Type B pancreatic cell (in vitro differentiated cells): ENCODE results near the gene AGT. TPM values are rescaled to one million over a fixed set of nuclear protein-coding genes. Genes with fewer than 3 reads are reported as not detected.
A peak's percentile ranks its signal among the peaks of the same experiment; 100 is the strongest.

Experiments
- DNase-seq: peaks from one replicate; pipeline ENCODE4 v3.0.0; 2021; ENCODE audit warnings: mixed read lengths; ENCODE audit not compliant: unreplicated experiment; ENCODE audit errors: extremely low spot score
- H3K27ac Mint-ChIP-seq: 2 replicates; pipeline ENCODE4 v1.8.0; 2021; ENCODE audit warnings: mild to moderate bottlenecking, mixed read lengths
- H3K27me3 Mint-ChIP-seq: 2 replicates; pipeline ENCODE4 v1.8.0; 2021; ENCODE audit warnings: mixed read lengths
- H3K36me3 Mint-ChIP-seq: 2 replicates; pipeline ENCODE4 v1.8.0; 2021; ENCODE audit warnings: mixed read lengths
- H3K4me1 Mint-ChIP-seq: one replicate; pipeline ENCODE4 v1.8.0; 2021; ENCODE audit warnings: mixed read lengths; ENCODE audit not compliant: unreplicated experiment
- H3K4me3 Mint-ChIP-seq: 2 replicates; pipeline ENCODE4 v1.8.0; 2021; ENCODE audit warnings: mild to moderate bottlenecking, mixed read lengths
- H3K9me3 Mint-ChIP-seq: 2 replicates; pipeline ENCODE4 v1.8.0; 2021; ENCODE audit warnings: mixed read lengths
- total RNA-seq: library from RNA; stranded (reverse); gene quantifications from 2 replicates; pipeline ENCODE4 v1.2.1, GENCODE V29; 2021; ENCODE audit warnings: low replicate concordance
- TF ChIP-seq, protein P1 (sequence below): fragments of 200-600 bp; sonication (generic); conservative IDR thresholded peaks from 2 replicates; pipeline ENCODE4 v1.5.0; 2021; ENCODE audit warnings: antibody characterized with exemption, mild to moderate bottlenecking

AGT gene
- total RNA-seq, 1 donor from 2014 or later = 125 TPM

DNA sequence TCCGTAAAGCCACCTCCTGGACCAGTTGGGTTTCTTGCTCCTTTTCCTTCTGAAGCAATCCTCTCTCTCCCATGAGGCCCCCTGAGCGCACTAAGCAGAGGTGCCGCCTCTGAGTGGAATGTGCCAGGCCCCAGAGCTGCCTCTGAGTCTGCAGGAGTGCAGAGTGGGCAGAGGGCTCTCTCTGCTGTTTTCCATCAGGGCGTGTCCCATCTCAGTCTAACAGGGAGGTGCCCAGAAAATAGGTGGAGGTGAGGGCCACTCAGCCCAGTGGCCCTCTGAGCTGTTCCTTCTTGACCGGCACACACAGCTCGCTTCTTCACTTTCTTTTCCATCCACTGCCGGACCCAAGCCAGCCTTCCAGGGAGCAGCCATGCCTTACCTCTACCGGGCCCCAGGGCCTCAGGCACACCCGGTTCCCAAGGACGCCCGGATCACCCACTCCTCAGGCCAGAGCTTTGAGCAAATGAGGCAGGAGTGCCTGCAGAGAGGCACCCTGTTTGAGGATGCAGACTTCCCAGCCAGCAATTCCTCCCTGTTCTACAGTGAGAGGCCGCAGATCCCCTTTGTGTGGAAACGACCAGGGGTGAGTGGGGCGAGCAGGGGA, 33.3 kb upstream of the AGT start, which contains the start of gene CAPN9:
Gene CAPN9 (plus strand): TSS at position 262 of the 604 bp plus-strand sequence. CDS start 109 bp downstream, at position 371.
- TF ChIP-seq, protein P1, sequence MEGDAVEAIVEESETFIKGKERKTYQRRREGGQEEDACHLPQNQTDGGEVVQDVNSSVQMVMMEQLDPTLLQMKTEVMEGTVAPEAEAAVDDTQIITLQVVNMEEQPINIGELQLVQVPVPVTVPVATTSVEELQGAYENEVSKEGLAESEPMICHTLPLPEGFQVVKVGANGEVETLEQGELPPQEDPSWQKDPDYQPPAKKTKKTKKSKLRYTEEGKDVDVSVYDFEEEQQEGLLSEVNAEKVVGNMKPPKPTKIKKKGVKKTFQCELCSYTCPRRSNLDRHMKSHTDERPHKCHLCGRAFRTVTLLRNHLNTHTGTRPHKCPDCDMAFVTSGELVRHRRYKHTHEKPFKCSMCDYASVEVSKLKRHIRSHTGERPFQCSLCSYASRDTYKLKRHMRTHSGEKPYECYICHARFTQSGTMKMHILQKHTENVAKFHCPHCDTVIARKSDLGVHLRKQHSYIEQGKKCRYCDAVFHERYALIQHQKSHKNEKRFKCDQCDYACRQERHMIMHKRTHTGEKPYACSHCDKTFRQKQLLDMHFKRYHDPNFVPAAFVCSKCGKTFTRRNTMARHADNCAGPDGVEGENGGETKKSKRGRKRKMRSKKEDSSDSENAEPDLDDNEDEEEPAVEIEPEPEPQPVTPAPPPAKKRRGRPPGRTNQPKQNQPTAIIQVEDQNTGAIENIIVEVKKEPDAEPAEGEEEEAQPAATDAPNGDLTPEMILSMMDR = no peak
- Mint-ChIP-seq H3K9me3 (peaks cover 4% of the 10 kb centered on the region), H3K27ac (peak within 1 kb of the TSS; percentile 61)

GRCh38 chr1:230746617-230747016, 32.7 kb upstream of the AGT start:
- DNase-seq = no peak
- TF ChIP-seq, protein P1 = no peak
- Mint-ChIP-seq H3K27me3 (no peaks in the 10 kb centered on the region), H3K9me3 (peaks cover 4% of the 10 kb centered on the region), H3K4me3 (no peak overlapping the region), H3K36me3 (no peaks in the 10 kb centered on the region), H3K4me1 (peaks cover 53% of the 10 kb centered on the region), H3K27ac (peak overlapping the region; percentile 61)

More for the DNA sequence above, 33.3 kb upstream of the AGT start, which contains the start of gene CAPN9:
- Mint-ChIP-seq H3K36me3 (no peaks in the 10 kb centered on the region), H3K27me3 (no peaks in the 10 kb centered on the region), H3K4me3 (no peak within 1 kb of the TSS), H3K4me1 (peaks cover 57% of the 10 kb centered on the region)
- no peak for DNase-seq

- H3K27ac Mint-ChIP-seq = no peak overlapping the region
- no peak overlapping the region for H3K4me3 Mint-ChIP-seq
- peaks cover 4% of the 10 kb centered on the region for H3K9me3 Mint-ChIP-seq
- TF ChIP-seq, protein P1 = no peak
- peaks cover 49% of the 10 kb centered on the region for H3K4me1 Mint-ChIP-seq
- no peak for DNase-seq
- no peaks in the 10 kb centered on the region for H3K36me3 Mint-ChIP-seq
- no peaks in the 10 kb centered on the region for H3K27me3 Mint-ChIP-seq
Measured at GRCh38 chr1:230745071-230745470, 31.1 kb upstream of the AGT start.

DNA sequence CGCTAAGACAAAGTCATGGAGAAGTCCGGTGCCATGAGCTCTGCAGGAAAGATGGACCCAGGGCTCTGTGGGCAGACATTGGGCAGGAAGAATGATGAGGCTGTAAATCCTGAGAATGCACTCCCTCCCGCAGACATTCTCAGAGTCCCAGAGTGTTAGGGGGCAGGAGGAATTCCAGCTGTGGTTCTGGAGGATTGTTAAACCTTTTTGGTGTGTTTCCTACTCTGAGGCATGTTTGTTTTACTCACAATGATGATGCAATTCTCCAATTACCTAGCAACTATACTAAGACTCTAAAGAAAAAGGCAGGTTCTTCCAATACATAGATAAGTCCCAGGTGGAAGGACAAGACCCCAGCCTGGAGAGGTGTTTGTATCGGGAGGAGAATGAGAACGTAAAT, 30.5 kb upstream of the AGT start:
- Mint-ChIP-seq H3K9me3 (peaks cover 4% of the 10 kb centered on the region), H3K36me3 (no peaks in the 10 kb centered on the region), H3K4me1 (peaks cover 42% of the 10 kb centered on the region), H3K4me3 (no peak overlapping the region), H3K27ac (peak overlapping the region; percentile 59), H3K27me3 (no peaks in the 10 kb centered on the region)
- TF ChIP-seq, protein P1 = no peak
- no peak for DNase-seq

GRCh38 chr1:230743899-230744298, 30.0 kb upstream of the AGT start:
- Mint-ChIP-seq H3K4me3 (peak overlapping the region; percentile 46), H3K9me3 (peaks cover 4% of the 10 kb centered on the region), H3K4me1 (peaks cover 37% of the 10 kb centered on the region), H3K27ac (peak overlapping the region; percentile 59), H3K27me3 (no peaks in the 10 kb centered on the region), H3K36me3 (no peaks in the 10 kb centered on the region)
- DNase-seq = no peak
- TF ChIP-seq, protein P1 = no peak
